NCI-H2029 (cell line): Measurements from ENCODE around the gene LGALS1.

ENCODE experiments used
- DNase-seq: peaks from one replicate; lab custom pipeline; 2025; lab: John Stamatoyannopoulos, UW

Gene LGALS1

GRCh38 chr22:37662039-37662438, 13.4 kb upstream of the LGALS1 start:
- DNase-seq = no peak

GRCh38 chr22:37663521-37664140, 11.8 kb upstream of the LGALS1 start:
- no peak for DNase-seq

GRCh38 chr22:37664249-37665101, 11.0 kb upstream of the LGALS1 start:
- DNase-seq = no peak

- no peak for DNase-seq
Observed at GRCh38 chr22:37665487-37665886, 9.9 kb upstream of the LGALS1 start.

- DNase-seq = no peak
Observed at GRCh38 chr22:37669586-37669985, 5.8 kb upstream of the LGALS1 start.

GRCh38 chr22:37672206-37672919, 3.1 kb upstream of the LGALS1 start:
- no peak for DNase-seq

- no peak for DNase-seq
Observed at GRCh38 chr22:37672920-37673455, 2.4 kb upstream of the LGALS1 start.

GRCh38 chr22:37674248-37674647, 1.2 kb upstream of the LGALS1 start:
- DNase-seq = no peak

GRCh38 chr22:37675930-37676735, 697 bp downstream of the LGALS1 start:
- DNase-seq = no peak

GRCh38 chr22:37676736-37677492, 1.5 kb downstream of the LGALS1 start:
- peak; percentile 82 for DNase-seq

GRCh38 chr22:37677493-37677974, 2.1 kb downstream of the LGALS1 start:
- DNase-seq = no peak

- no peak for DNase-seq
Observed at GRCh38 chr22:37678372-37678771, 2.9 kb downstream of the LGALS1 start.

- DNase-seq = no peak
Observed at GRCh38 chr22:37679670-37680069, 4.2 kb downstream of the LGALS1 start.

- no peak for DNase-seq
Observed at GRCh38 chr22:37680191-37680851, 4.9 kb downstream of the LGALS1 start.

GRCh38 chr22:37681001-37681424, 5.6 kb downstream of the LGALS1 start:
- no peak for DNase-seq

- peak; percentile 38 for DNase-seq
Observed at GRCh38 chr22:37681556-37682049, 6.2 kb downstream of the LGALS1 start.

- DNase-seq = no peak
Observed at GRCh38 chr22:37684803-37685615, 9.6 kb downstream of the LGALS1 start.

- DNase-seq = peak; percentile 61
Observed at GRCh38 chr22:37686002-37686982, 10.9 kb downstream of the LGALS1 start, which contains the start of gene NOL12. Gene NOL12, plus strand, starts transcription at chr22:37686343. Its CDS starts 50 bp downstream, at chr22:37686393.
